Stimulated activated CD4-positive, alpha-beta T cell treated with anti-CD3 and anti-CD28 coated beads, Interleukin-15, amount 100 ng/mL, for 1 hour (primary cell): ENCODE results near the gene AMBRA1.

Source experiments
- DNase-seq, 2 donors: peaks; one replicate each; pipeline ENCODE4 v3.0.0-alpha.2; 2020; ENCODE audit warnings: low read depth in 1 of 2, low spot score in 1 of 2

The AMBRA1 gene

GRCh38 chr11:46514370-46514769 lies 79.5 kb downstream of the AMBRA1 start:
- no peak for DNase-seq

DNA sequence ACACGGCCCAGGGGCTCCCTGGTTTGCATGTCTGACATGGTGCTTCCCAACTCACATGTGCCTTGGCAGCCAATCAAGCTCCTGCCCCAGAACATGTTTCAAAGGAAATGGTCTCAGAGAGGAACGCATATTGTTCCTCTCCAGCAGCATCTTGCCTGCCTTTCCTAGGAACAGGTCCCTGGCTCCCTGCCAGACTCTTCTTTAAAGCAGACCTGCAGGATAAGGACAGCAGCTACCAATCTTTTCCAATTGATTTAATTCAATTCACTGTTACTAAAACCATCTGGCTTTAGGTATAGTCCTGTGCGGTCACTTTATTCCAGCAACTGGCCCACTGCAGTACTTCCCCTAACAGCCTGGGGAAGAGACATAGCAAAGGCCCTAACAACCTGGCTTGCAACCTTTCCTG lies 79.9 kb downstream of the AMBRA1 start:
- DNase-seq: no peak

DNA sequence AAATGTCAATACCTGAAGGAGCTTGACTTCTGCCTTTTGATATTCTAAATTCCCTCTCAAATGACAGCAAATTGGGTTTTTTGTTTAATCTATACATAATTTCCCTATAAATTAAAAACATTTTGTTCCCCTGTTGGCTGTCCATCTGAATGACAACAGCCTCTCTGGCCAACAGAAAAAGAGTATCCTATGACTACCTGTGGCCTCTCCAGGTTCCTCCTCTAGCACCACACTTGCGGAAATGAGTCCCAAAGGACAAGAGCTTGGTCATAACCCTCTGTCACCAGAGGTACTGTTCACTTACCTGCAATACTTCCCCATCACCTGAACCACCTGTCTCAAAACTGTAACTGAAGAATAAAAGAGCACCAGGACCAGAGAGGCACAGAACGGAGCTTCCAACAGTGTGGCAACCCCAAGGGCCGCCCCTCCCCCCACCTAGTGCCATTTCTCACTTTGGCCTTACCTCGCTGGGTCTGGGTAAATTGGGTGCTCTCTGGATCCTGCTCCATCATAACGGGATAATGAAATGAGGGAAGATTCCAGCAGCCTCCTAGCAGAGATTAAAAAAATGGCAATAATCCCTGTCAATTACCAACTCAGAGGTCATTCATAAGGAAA lies 81.5 kb downstream of the AMBRA1 start:
- DNase-seq: no peak

DNA sequence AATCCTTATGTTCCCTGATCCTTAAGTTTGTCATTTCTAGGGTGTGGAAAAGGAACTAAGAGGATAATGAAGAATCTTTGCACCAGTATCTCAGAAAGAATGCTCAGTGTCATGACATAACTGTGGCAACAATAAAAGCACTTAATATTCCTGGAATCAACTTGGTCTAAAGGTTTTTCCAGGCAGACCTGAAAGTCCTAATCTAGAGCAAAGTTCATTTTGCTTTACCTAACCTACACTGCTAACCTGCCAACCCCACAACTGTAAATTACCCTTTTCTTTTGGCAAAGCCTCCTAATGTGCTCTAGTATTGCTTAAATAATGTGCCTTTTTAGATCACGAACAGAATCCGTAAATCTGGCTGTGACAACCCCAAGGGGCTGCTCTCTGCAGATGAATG lies 82.5 kb downstream of the AMBRA1 start:
- no peak for DNase-seq

- no peak for DNase-seq
Observed at GRCh38 chr11:46508360-46508759, 85.5 kb downstream of the AMBRA1 start.

GRCh38 chr11:46506483-46506791 lies 87.4 kb downstream of the AMBRA1 start:
- no peak for DNase-seq

DNA sequence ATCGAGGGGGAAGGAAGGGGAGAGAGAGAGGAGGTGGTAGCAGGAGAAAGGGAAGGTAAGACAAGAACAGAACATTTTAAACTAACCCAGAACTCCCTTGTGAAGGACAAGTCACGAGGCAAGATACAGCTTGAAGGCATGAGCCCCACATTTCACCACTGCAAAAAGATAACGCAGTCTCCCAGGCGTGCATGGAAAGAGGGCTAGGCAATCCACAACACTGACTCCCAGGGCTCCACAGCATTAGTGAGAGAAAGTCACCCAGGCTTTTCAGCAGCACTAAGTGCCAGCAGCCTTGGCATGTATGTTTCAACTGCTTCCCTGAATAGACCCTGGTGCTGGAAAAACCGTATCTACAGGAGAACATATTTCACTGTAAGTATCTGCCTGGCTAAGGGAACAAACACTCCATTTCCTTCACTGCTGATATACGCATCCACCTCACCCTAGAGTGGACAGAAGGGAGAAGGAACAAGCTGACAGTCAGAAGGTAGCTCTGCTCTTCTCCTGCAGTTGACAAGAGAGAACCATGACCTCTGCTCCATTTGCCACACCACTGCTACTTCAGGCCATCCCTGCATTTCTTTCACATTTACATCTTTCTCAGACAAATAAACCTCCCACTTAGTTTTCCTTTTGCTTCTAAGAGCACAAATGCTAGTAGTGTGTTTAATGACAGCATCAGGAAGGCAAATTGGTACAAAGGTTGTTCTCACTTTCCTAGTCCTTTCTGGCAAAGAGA lies 87.9 kb downstream of the AMBRA1 start:
- DNase-seq: no peak

- DNase-seq: no peak
Observed at GRCh38 chr11:46504817-46505613, 88.8 kb downstream of the AMBRA1 start.

DNA sequence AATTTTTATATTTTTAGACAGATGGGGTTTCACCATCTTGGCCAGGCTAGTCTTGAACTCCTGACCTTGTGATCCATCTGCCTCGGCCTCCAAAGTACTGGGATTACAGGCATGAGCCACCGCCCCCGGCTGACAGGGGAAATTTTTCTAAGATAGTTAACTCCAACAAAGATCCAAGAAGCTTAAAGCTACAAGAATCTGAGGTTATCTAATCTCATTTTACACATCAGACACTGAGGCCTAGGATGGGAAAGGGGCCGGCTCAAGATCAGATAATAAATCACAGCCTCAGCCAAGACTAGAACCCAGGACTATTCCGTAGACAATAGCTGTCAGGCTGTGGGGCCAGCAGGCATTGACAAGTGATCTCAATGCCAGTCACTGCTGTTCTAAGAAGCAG lies 94.0 kb downstream of the AMBRA1 start:
- DNase-seq: no peak

DNA sequence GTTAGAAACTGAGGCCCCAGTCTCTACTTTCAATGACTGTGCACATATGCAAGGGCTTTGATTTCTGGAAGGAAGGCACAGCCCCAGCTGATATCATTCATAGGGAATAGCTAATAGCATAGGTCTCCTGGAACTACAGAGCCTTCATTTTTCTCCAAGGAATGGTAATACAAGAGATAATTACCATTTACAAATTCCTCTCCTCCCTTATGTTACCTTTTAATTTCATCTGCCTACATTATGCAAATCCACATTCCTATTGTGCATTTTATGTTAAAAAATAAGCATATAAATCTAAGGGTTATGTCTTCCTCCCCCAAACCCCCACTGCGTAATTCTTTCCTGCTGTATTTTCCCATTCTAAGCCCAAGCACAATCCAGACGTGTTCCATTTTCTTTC lies 94.9 kb downstream of the AMBRA1 start:
- DNase-seq: no peak

DNA sequence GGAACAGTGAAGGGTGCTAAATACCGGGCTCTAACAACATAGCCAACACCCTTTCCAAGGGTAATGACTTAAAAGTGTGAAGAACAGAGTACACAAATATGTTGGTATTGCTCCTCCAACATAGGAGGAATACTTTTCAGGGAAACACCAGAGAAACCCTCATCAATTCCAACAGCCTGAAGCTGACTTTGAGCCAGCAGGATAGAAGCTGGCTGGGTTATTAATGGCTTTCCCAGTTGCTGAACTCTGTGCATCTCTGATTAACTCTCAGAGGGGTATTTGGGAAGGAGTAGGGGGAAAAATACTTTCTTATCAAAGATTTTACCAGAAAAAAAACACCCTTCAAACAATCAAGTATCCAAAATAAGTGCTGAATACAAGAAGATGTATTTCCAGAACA lies 95.6 kb downstream of the AMBRA1 start:
- no peak for DNase-seq

DNA sequence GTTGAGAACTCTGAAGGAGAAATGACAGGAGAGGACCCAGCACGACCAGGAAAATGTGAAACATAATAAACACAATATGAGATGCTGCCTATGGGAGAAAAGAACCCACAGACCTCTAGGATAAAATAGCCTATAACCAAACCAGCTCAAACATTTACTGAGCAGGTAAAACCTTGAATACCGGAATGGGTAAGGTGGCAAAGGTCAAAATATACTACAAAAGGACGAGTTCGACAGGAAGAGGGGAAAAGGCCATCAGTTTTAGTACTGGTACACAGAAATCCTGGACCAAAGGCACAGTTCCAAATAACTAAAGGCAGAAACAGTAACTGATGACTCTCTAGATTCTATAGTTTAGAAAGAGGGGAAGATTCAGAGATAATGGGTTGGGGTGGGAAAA lies 96.3 kb downstream of the AMBRA1 start:
- DNase-seq: no peak

DNA sequence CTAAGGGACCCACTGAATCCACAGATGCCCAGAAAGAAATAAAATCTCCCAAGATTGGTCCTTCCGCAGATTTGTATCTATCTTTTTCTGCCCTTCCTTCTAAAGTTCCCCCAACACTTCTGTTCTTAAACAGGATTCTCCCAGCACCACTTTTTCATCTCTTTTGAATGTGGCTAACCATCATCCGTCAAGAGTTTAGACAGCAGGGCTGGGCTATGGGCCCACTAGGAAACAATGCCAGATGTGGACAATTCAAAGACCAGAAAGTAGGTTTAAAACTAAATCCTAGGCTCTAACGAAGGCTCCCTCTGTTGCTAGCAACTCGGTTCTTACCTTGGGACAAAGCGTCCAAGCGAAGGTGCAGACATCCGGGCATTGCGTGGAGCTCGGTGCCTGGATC lies 100.0 kb downstream of the AMBRA1 start:
- DNase-seq: no peak

DNA sequence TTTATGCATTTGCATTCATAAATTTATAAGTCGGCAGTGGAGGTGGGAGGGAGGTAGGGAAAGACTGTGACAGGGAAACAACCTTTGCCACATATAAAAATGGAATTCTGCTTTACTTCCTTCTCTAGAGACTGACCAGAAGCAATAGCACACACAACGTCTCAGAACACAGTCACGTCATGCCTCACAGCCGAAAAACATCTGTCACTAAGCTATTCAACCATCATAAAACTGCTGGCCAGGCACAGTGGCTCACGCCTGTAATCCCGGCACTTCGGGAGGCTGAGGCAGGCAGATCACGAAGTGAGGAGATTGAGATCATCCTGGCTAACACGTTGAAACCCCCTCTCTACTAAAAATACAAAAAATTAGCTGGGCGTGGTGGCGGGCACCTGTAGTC lies 101.3 kb downstream of the AMBRA1 start:
- no peak for DNase-seq

- no peak for DNase-seq
Observed at GRCh38 chr11:46491661-46492330, 102.0 kb downstream of the AMBRA1 start.

GRCh38 chr11:46490666-46491065 lies 103.2 kb downstream of the AMBRA1 start:
- DNase-seq: no peak

DNA sequence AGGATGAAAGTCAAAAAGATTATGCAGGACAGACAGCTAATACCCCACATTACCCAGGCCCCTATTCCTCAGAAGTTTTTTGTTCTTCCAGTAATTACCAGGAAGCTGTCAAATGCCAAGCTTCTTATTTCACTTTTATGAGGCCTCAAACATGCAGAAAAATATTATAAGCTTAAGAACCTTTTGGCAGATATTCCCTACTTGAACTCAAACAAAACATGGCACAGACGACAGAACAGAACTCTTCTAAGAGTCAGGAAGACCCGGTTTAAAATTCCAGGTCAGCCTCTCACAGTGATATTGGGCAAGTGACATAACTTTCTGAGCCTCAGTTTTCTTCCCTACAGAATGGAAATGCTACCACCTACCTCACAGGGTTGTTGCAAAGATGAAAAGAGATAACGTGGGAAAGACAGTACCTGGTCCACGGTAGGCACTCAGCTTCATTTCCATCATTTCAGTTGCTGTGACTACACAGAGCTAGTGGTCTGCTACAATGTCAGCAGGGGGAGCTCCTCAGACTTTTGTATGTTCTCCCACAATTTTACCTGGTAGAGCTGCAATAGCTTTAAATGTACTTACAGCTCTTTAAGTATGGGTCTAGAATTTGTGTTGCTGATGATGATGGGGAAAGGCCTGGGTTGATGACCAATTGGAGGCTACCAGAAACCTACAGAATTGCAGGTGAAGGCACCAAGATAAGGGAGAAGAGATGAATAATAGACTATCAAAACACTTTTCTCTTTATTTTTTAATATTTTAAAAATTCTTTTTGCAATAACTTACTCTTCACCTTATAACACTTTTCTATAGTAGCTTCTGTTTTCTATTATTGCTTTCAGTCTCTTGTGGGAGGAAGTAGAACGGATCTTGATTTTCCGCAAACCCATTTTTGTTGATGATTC lies 103.9 kb downstream of the AMBRA1 start:
- no peak for DNase-seq

DNA sequence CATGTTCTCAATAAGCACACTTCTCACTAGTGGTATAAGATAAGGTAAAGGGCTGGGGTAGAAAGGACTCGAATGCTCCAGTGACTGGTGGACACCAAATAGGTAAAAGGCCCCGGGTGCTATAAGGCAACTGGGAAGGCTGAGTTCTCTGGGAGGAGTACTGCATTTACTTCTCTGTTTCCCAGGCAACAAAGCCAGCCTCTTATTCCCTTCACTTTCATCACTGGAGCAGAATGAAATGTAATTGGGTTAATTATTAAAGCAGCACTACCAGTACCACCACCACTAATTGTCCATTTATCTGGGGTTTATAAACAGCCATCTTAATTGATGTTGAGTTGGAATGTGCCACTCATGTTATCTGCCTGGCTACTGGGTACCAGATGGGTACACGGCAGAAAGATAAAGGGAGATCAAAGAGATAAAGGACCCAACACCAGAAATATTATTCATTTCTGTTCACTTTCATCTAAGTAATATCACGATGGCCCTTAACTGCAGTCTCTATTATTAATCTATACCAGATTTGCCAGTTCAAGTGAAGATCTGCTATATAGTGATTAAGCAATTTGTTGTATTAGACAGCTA lies 107.9 kb downstream of the AMBRA1 start:
- no peak for DNase-seq

GRCh38 chr11:46484101-46484500 lies 109.7 kb downstream of the AMBRA1 start:
- no peak for DNase-seq

DNA sequence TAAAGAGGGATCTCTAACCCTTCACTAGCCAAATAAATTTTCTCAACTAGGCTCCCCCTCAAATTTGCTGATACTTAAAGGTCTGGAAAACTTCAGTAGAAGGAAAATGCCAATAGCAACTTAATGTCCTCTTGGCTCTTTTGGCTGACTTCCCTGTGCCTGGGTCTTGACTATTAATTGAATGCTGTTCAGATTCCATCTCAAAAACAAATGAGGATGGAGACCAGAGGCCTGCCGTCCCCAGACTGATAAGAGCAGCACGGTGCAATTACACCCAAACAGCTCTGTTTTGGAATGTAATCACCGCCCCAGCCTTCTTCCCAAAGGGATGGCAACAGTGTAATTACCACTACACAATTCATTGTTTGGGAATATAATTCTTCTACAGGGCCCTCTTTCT lies 112.9 kb downstream of the AMBRA1 start:
- DNase-seq: no peak
